Activated T-cell treated with anti-CD3 and anti-CD28 coated beads, Interleukin-2, amount 50 U/mL, for 24 hours (primary cell): Measurements from ENCODE around the gene CCDC122.

Experiments
- DNase-seq: peaks from one replicate; pipeline ENCODE4 v3.0.0-alpha.2; 2020
- H3K27ac Mint-ChIP-seq: 2 replicates; pipeline ENCODE4 v1.8.0; 2020; ENCODE audit warnings: mild to moderate bottlenecking, mixed read lengths
- H3K27me3 Mint-ChIP-seq: 2 replicates; pipeline ENCODE4 v1.8.0; 2020; ENCODE audit warnings: mixed read lengths
- H3K36me3 Mint-ChIP-seq: 2 replicates; pipeline ENCODE4 v1.8.0; 2020; ENCODE audit warnings: low read depth, mixed read lengths
- H3K4me1 Mint-ChIP-seq: 2 replicates; pipeline ENCODE4 v1.8.0; 2020; ENCODE audit warnings: low read depth, mixed read lengths
- H3K4me3 Mint-ChIP-seq: 2 replicates; pipeline ENCODE4 v1.8.0; 2020; ENCODE audit warnings: mild to moderate bottlenecking, moderate library complexity, mixed read lengths
- H3K9me3 Mint-ChIP-seq: 2 replicates; pipeline ENCODE4 v1.8.0; 2020; ENCODE audit warnings: mixed read lengths

Gene CCDC122

GRCh38 chr13:43878892-43879754 lies at the start of gene CCDC122:
Gene CCDC122, minus strand, starts transcription at chr13:43879740. Its CDS starts 10,364 bp downstream, at chr13:43869376.
- Mint-ChIP-seq H3K27ac (peak within 1 kb of the TSS; percentile 93), H3K27me3 (peaks cover 17% of the 10 kb centered on the region), H3K36me3 (no peaks in the 10 kb centered on the region), H3K4me1 (peaks cover 32% of the 10 kb centered on the region), H3K4me3 (peak within 1 kb of the TSS; percentile 83), H3K9me3 (no peaks in the 10 kb centered on the region)
- peak; percentile 87 for DNase-seq

GRCh38 chr13:43924549-43925245 lies 45.2 kb upstream of the CCDC122 start:
- Mint-ChIP-seq H3K4me3 (no peak overlapping the region), H3K36me3 (no peaks in the 10 kb centered on the region), H3K27me3 (peaks cover 15% of the 10 kb centered on the region), H3K27ac (no peak overlapping the region), H3K4me1 (no peaks in the 10 kb centered on the region), H3K9me3 (no peaks in the 10 kb centered on the region)
- no peak for DNase-seq

GRCh38 chr13:43920965-43921674 lies 41.6 kb upstream of the CCDC122 start:
- H3K9me3 Mint-ChIP-seq, result no peaks in the 10 kb centered on the region
- H3K27ac Mint-ChIP-seq, result no peak overlapping the region
- H3K4me1 Mint-ChIP-seq, result no peaks in the 10 kb centered on the region
- peaks cover 17% of the 10 kb centered on the region for H3K27me3 Mint-ChIP-seq
- no peak for DNase-seq
- H3K4me3 Mint-ChIP-seq, result no peak overlapping the region
- no peaks in the 10 kb centered on the region for H3K36me3 Mint-ChIP-seq

GRCh38 chr13:43918636-43919035 lies 39.1 kb upstream of the CCDC122 start:
- no peak for DNase-seq
- Mint-ChIP-seq H3K9me3 (no peaks in the 10 kb centered on the region), H3K4me1 (no peaks in the 10 kb centered on the region), H3K4me3 (no peak overlapping the region), H3K36me3 (no peaks in the 10 kb centered on the region), H3K27ac (no peak overlapping the region), H3K27me3 (peaks cover 14% of the 10 kb centered on the region)

- no peaks in the 10 kb centered on the region for H3K36me3 Mint-ChIP-seq
- DNase-seq, result no peak
- peaks cover 20% of the 10 kb centered on the region for H3K27me3 Mint-ChIP-seq
- H3K27ac Mint-ChIP-seq, result no peak overlapping the region
- no peaks in the 10 kb centered on the region for H3K4me1 Mint-ChIP-seq
- no peak overlapping the region for H3K4me3 Mint-ChIP-seq
- H3K9me3 Mint-ChIP-seq, result no peaks in the 10 kb centered on the region
These were observed 37.3 kb upstream of the CCDC122 start for GRCh38 chr13:43916828-43917227.

- Mint-ChIP-seq H3K27ac (no peak overlapping the region), H3K4me1 (no peaks in the 10 kb centered on the region), H3K9me3 (no peaks in the 10 kb centered on the region), H3K27me3 (peaks cover 16% of the 10 kb centered on the region), H3K4me3 (no peak overlapping the region), H3K36me3 (no peaks in the 10 kb centered on the region)
- no peak for DNase-seq
These were observed 35.9 kb upstream of the CCDC122 start for GRCh38 chr13:43915451-43915850.

- Mint-ChIP-seq H3K4me1 (peaks cover 7% of the 10 kb centered on the region), H3K27me3 (peaks cover 15% of the 10 kb centered on the region), H3K9me3 (no peaks in the 10 kb centered on the region), H3K36me3 (no peaks in the 10 kb centered on the region), H3K4me3 (no peak overlapping the region), H3K27ac (no peak overlapping the region)
- no peak for DNase-seq
These were observed 32.3 kb upstream of the CCDC122 start for GRCh38 chr13:43911871-43912270.

- Mint-ChIP-seq H3K4me1 (peaks cover 7% of the 10 kb centered on the region), H3K36me3 (no peaks in the 10 kb centered on the region), H3K27ac (no peak overlapping the region), H3K27me3 (peaks cover 16% of the 10 kb centered on the region), H3K9me3 (no peaks in the 10 kb centered on the region), H3K4me3 (no peak overlapping the region)
- no peak for DNase-seq
These were observed 31.7 kb upstream of the CCDC122 start for GRCh38 chr13:43911278-43911677.

GRCh38 chr13:43910856-43911255 lies 31.3 kb upstream of the CCDC122 start:
- Mint-ChIP-seq H3K4me3 (no peak overlapping the region), H3K27me3 (peaks cover 18% of the 10 kb centered on the region), H3K9me3 (no peaks in the 10 kb centered on the region), H3K27ac (no peak overlapping the region), H3K36me3 (no peaks in the 10 kb centered on the region), H3K4me1 (peaks cover 7% of the 10 kb centered on the region)
- DNase-seq, result no peak

- peaks cover 17% of the 10 kb centered on the region for H3K27me3 Mint-ChIP-seq
- peaks cover 7% of the 10 kb centered on the region for H3K4me1 Mint-ChIP-seq
- H3K27ac Mint-ChIP-seq, result no peak overlapping the region
- H3K9me3 Mint-ChIP-seq, result no peaks in the 10 kb centered on the region
- no peak overlapping the region for H3K4me3 Mint-ChIP-seq
- no peaks in the 10 kb centered on the region for H3K36me3 Mint-ChIP-seq
- DNase-seq, result no peak
These were observed 28.9 kb upstream of the CCDC122 start for GRCh38 chr13:43908156-43909126.

GRCh38 chr13:43905435-43906031 lies 26.0 kb upstream of the CCDC122 start:
- Mint-ChIP-seq H3K4me1 (peaks cover 7% of the 10 kb centered on the region), H3K9me3 (no peaks in the 10 kb centered on the region), H3K27ac (no peak overlapping the region), H3K36me3 (no peaks in the 10 kb centered on the region), H3K27me3 (peaks cover 13% of the 10 kb centered on the region), H3K4me3 (no peak overlapping the region)
- no peak for DNase-seq

- DNase-seq, result no peak
These were observed 16.4 kb upstream of the CCDC122 start for GRCh38 chr13:43895940-43896339.

GRCh38 chr13:43894438-43894837 lies 14.9 kb upstream of the CCDC122 start:
- Mint-ChIP-seq H3K4me1 (no peaks in the 10 kb centered on the region), H3K27ac (no peak overlapping the region), H3K4me3 (no peak overlapping the region), H3K27me3 (no peaks in the 10 kb centered on the region), H3K9me3 (no peaks in the 10 kb centered on the region), H3K36me3 (peaks cover 4% of the 10 kb centered on the region)
- DNase-seq, result no peak

More at GRCh38 chr13:43895940-43896339, 16.4 kb upstream of the CCDC122 start:
- Mint-ChIP-seq H3K27ac (no peak overlapping the region), H3K4me1 (no peaks in the 10 kb centered on the region), H3K9me3 (no peaks in the 10 kb centered on the region), H3K27me3 (peaks cover 4% of the 10 kb centered on the region), H3K4me3 (no peak overlapping the region), H3K36me3 (peaks cover 2% of the 10 kb centered on the region)
